MM.1S (cell line): ENCODE data around the gene COL2A1.

Experiments used
- DNase-seq: peaks from one replicate; pipeline ENCODE4 v3.0.0-alpha.2; 2015
- H2AFZ ChIP-seq: fragments of 300-600 bp; sonication (generic); 2 replicates; pipeline ENCODE4 v1.6.0; 2016; ENCODE audit warnings: antibody characterized with exemption, low read length
- H3F3A ChIP-seq: fragments of 300-600 bp; sonication (generic); 2 replicates; pipeline ENCODE4 v1.6.1; 2016; ENCODE audit warnings: mild to moderate bottlenecking, antibody characterized with exemption, low read length, moderate library complexity, mixed read lengths; ENCODE audit not compliant: insufficient read depth
- H3K27ac ChIP-seq: fragments of 300-600 bp; sonication (generic); 2 replicates; pipeline ENCODE4 v1.5.1; 2016; ENCODE audit warnings: mild to moderate bottlenecking, low read length
- H3K27me3 ChIP-seq: fragments of 300-600 bp; sonication (generic); replicated peaks from 2 replicates; pipeline ENCODE4 v1.6.0; 2016; ENCODE audit warnings: low read length; ENCODE audit not compliant: insufficient read depth
- H3K36me3 ChIP-seq: fragments of 300-600 bp; sonication (generic); replicated peaks from 2 replicates; pipeline ENCODE4 v1.6.1; 2016; ENCODE audit warnings: mild to moderate bottlenecking, low read length, mixed read lengths; ENCODE audit not compliant: insufficient read depth
- H3K4me1 ChIP-seq: fragments of 300-600 bp; sonication (generic); 2 replicates; pipeline ENCODE4 v1.6.1; 2016; ENCODE audit warnings: low read length, mixed read lengths
- H3K4me2 ChIP-seq: fragments of 300-600 bp; sonication (generic); 2 replicates; pipeline ENCODE4 v1.6.0; 2016; ENCODE audit warnings: low read depth, low read length
- H3K4me3 ChIP-seq: fragments of 300-600 bp; sonication (generic); 2 replicates; pipeline ENCODE4 v1.5.1; 2016; ENCODE audit warnings: low read length, mixed read lengths
- H3K79me2 ChIP-seq: fragments of 300-600 bp; sonication (generic); 2 replicates; pipeline ENCODE4 v1.6.1; 2016; ENCODE audit warnings: mixed run types, low read length, mixed read lengths
- H3K9ac ChIP-seq: fragments of 300-600 bp; sonication (generic); 2 replicates; pipeline ENCODE4 v1.6.1; 2016; ENCODE audit warnings: low read length, mixed read lengths
- H3K9me2 ChIP-seq: fragments of 300-600 bp; sonication (generic); replicated peaks from 2 replicates; pipeline ENCODE4 v1.6.1; 2016; ENCODE audit warnings: mild to moderate bottlenecking, low read length, mixed read lengths; ENCODE audit not compliant: insufficient read depth
- H3K9me3 ChIP-seq: fragments of 300-600 bp; sonication (generic); replicated peaks from 2 replicates; pipeline ENCODE4 v1.6.1; 2016; ENCODE audit warnings: mild to moderate bottlenecking, low read length, mixed read lengths; ENCODE audit not compliant: insufficient read depth
- H4K20me1 ChIP-seq: fragments of 300-600 bp; sonication (generic); 2 replicates; pipeline ENCODE4 v1.6.1; 2016; ENCODE audit warnings: mild to moderate bottlenecking, low read length, moderate library complexity, mixed read lengths; ENCODE audit not compliant: insufficient read depth
- EZH2 ChIP-seq: fragments of 300-600 bp; sonication (generic); optimal IDR thresholded peaks from 2 replicates; pipeline ENCODE3; 2017; ENCODE audit warnings: low read depth, mild to moderate bottlenecking, antibody characterized with exemption, low read length, mixed read lengths
- EZH2phosphoT487 ChIP-seq: fragments of 300-600 bp; sonication (generic); IDR thresholded peaks from 2 replicates; pipeline ENCODE4 v1.6.1; 2018; ENCODE audit warnings: antibody characterized with exemption, low read length
- TF ChIP-seq, protein P1 (sequence below): fragments of 300-600 bp; sonication (generic); IDR thresholded peaks from 2 replicates; pipeline ENCODE4 v1.5.1; 2016; ENCODE audit warnings: antibody characterized with exemption, low read length, mixed read lengths

The COL2A1 gene

DNA sequence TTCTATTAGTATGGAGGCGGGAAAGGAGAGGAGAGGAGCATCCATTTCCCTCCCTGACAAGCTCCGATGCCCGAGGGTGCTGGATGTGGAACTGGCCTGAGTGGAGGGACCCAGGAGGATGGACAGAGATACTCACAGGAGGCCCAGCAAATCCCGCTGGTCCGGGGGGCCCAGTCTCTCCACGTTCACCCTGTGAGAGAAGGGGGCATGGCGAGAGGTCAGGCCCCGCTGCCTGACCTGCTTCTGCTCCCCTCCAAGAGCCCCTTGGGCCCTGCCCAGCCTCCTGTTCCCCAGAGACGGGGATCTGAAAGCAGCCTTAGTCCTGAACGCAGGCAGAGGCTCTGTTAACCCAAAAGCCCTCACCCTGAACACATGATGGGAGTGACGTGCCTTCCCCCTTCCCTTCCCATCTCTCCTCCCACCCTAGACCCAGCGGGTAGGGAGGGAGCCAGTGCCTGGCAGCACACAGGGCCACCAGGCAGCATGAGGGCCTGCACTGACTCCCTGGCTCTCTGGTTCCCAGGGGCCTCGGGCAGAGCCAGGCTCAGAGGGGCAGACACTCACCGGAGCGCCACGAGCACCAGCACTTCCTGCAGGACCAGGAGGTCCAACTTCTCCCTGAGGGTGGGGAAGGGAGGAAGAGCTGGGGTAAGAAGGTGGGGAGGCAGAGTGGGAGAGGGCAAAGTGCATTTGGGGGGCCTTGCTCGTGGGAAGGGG lies 23.3 kb downstream of the COL2A1 start:
- Histone ChIP-seq H3F3A (no peaks in the 10 kb centered on the region), H3K4me2 (no peak overlapping the region), H3K9ac (no peak overlapping the region), H4K20me1 (no peaks in the 10 kb centered on the region), H3K9me3 (no peaks in the 10 kb centered on the region), H3K27ac (no peak overlapping the region), H3K4me3 (no peak overlapping the region), H3K36me3 (no peaks in the 10 kb centered on the region), H3K27me3 (no peaks in the 10 kb centered on the region), H3K79me2 (no peaks in the 10 kb centered on the region), H3K9me2 (no peaks in the 10 kb centered on the region), H3K4me1 (peaks cover 17% of the 10 kb centered on the region), H2AFZ (no peak overlapping the region)
- TF ChIP-seq EZH2phosphoT487, result no peak
- TF ChIP-seq, protein P1, sequence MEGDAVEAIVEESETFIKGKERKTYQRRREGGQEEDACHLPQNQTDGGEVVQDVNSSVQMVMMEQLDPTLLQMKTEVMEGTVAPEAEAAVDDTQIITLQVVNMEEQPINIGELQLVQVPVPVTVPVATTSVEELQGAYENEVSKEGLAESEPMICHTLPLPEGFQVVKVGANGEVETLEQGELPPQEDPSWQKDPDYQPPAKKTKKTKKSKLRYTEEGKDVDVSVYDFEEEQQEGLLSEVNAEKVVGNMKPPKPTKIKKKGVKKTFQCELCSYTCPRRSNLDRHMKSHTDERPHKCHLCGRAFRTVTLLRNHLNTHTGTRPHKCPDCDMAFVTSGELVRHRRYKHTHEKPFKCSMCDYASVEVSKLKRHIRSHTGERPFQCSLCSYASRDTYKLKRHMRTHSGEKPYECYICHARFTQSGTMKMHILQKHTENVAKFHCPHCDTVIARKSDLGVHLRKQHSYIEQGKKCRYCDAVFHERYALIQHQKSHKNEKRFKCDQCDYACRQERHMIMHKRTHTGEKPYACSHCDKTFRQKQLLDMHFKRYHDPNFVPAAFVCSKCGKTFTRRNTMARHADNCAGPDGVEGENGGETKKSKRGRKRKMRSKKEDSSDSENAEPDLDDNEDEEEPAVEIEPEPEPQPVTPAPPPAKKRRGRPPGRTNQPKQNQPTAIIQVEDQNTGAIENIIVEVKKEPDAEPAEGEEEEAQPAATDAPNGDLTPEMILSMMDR, result no peak
- no peak for TF ChIP-seq EZH2
- no peak for DNase-seq

DNA sequence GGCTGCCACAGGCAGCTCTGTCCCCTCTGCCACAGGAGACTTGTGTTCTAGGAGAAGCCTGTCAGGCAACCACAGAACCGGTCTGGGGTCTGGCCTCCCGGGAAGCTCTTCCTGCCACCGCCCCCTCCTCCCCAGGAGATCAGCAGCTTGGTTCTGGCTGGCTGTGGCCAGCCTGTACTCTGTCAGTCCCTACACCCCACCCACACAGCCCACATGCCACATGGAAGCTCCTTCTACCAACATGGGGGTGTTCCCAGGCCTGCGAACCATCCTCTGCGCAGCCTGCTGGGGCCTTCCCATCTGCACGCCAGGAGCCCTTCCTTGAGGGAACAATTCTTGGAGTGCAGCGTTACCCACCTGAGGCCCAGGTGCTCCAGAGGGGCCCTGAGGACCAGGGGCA lies 24.1 kb downstream of the COL2A1 start:
- H3K4me3 ChIP-seq, result no peak overlapping the region
- TF ChIP-seq, protein P1, result no peak
- no peak for TF ChIP-seq EZH2
- TF ChIP-seq EZH2phosphoT487, result no peak
- H3K36me3 ChIP-seq, result no peaks in the 10 kb centered on the region
- no peak overlapping the region for H3K27ac ChIP-seq
- H3K4me1 ChIP-seq, result peaks cover 17% of the 10 kb centered on the region
- H3K9ac ChIP-seq, result no peak overlapping the region
- no peaks in the 10 kb centered on the region for H3K27me3 ChIP-seq
- H3K79me2 ChIP-seq, result no peaks in the 10 kb centered on the region
- DNase-seq, result no peak
- no peaks in the 10 kb centered on the region for H4K20me1 ChIP-seq
- H3K9me2 ChIP-seq, result no peaks in the 10 kb centered on the region
- H3F3A ChIP-seq, result no peaks in the 10 kb centered on the region
- H2AFZ ChIP-seq, result no peak overlapping the region
- no peaks in the 10 kb centered on the region for H3K9me3 ChIP-seq
- H3K4me2 ChIP-seq, result no peak overlapping the region

GRCh38 chr12:47979686-47980085 lies 24.6 kb downstream of the COL2A1 start:
- Histone ChIP-seq H3K4me1 (peaks cover 17% of the 10 kb centered on the region), H3K9me2 (no peaks in the 10 kb centered on the region), H3F3A (no peaks in the 10 kb centered on the region), H3K79me2 (no peaks in the 10 kb centered on the region), H4K20me1 (no peaks in the 10 kb centered on the region), H3K27me3 (no peaks in the 10 kb centered on the region), H3K4me2 (no peak overlapping the region), H3K27ac (no peak overlapping the region), H3K36me3 (no peaks in the 10 kb centered on the region), H2AFZ (no peak overlapping the region), H3K4me3 (no peak overlapping the region), H3K9ac (no peak overlapping the region), H3K9me3 (no peaks in the 10 kb centered on the region)
- TF ChIP-seq EZH2 (no peak), EZH2phosphoT487 (no peak)
- TF ChIP-seq, protein P1, result no peak
- no peak for DNase-seq
